Transverse colon (tissue), 4 donors: ENCODE results near the gene PPM1H.

ENCODE experiments used
- EP300 ChIP-seq: sonication (generic); formaldehyde crosslinking; IDR thresholded peaks from one replicate; pipeline ENCODE4 v1.6.1; 2017; ENCODE audit warnings: antibody characterized with exemption, low read depth
- POLR2A ChIP-seq: fragments of 450-650 bp; IDR thresholded peaks from one replicate; pipeline ENCODE4 v1.6.1; 2016; ENCODE audit warnings: antibody characterized with exemption, mild to moderate bottlenecking, moderate library complexity
- POLR2AphosphoS5 ChIP-seq, 3 donors: sonication (generic); formaldehyde crosslinking; IDR thresholded peaks; one replicate each; pipeline ENCODE4 v1.6.1; 2016; ENCODE audit warnings: antibody characterized with exemption in 3 of 3
- TF ChIP-seq, protein P1 (sequence below), 5 experiments: fragments of 200-600 bp in 3 of 5; fragments of 450-650 bp in 2 of 5; sonication (generic) in 3 of 5; IDR thresholded peaks; 1 replicate in 2 of 5; 2 replicates in 3 of 5; pipeline ENCODE4 v1.5.1; 2016 to 2017; ENCODE audit warnings: antibody characterized with exemption in 5 of 5, inconsistent platforms in 3 of 5, mild to moderate bottlenecking in 2 of 5, moderate library complexity in 1 of 5

DNA sequence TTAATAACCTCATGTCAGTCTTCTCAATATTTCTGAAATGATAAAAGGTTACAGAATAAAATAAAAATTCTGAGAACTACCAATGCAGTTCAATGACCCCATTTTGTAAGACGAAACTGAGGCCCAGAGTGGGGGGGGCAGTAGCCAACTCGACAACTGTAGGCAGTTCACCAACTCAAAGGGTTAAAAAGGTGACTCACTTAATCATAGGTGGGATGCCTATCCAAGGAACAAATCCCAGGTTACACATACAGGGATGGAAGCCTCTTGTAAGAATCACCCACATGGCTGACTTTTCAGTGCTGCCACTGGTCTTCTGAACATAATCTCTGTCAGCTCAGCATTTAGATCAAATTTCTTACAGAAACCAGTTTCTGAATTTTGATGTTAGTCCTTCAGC lies 10.9 kb downstream of the PPM1H start:
- TF ChIP-seq POLR2A (no peak), POLR2AphosphoS5 (IDR thresholded peaks at IDR 0.05) (no peak), EP300 (no peak)
- TF ChIP-seq, protein P1, sequence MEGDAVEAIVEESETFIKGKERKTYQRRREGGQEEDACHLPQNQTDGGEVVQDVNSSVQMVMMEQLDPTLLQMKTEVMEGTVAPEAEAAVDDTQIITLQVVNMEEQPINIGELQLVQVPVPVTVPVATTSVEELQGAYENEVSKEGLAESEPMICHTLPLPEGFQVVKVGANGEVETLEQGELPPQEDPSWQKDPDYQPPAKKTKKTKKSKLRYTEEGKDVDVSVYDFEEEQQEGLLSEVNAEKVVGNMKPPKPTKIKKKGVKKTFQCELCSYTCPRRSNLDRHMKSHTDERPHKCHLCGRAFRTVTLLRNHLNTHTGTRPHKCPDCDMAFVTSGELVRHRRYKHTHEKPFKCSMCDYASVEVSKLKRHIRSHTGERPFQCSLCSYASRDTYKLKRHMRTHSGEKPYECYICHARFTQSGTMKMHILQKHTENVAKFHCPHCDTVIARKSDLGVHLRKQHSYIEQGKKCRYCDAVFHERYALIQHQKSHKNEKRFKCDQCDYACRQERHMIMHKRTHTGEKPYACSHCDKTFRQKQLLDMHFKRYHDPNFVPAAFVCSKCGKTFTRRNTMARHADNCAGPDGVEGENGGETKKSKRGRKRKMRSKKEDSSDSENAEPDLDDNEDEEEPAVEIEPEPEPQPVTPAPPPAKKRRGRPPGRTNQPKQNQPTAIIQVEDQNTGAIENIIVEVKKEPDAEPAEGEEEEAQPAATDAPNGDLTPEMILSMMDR (IDR thresholded peaks at IDR 0.05) = no peak
